HG03139 (cell line): ENCODE measurements around the gene AP1S2.
A peak's percentile ranks its signal among the peaks of the same experiment; 100 is the strongest.
"Not testable (repeated sequence)": the region's sequence is repeated elsewhere in the genome, so short reads cannot be mapped to it uniquely, and the experiment has no call there.

ENCODE experiments used
- ATAC-seq: cut with Tn5 transposase; IDR thresholded peaks from one replicate; pipeline ENCODE4 v1.9.1; 2021; ENCODE audit not compliant: unreplicated experiment

The AP1S2 gene

GRCh38 chrX:15855568-15856221, 1.1 kb upstream of the AP1S2 start:
- ATAC-seq, result no peak

DNA sequence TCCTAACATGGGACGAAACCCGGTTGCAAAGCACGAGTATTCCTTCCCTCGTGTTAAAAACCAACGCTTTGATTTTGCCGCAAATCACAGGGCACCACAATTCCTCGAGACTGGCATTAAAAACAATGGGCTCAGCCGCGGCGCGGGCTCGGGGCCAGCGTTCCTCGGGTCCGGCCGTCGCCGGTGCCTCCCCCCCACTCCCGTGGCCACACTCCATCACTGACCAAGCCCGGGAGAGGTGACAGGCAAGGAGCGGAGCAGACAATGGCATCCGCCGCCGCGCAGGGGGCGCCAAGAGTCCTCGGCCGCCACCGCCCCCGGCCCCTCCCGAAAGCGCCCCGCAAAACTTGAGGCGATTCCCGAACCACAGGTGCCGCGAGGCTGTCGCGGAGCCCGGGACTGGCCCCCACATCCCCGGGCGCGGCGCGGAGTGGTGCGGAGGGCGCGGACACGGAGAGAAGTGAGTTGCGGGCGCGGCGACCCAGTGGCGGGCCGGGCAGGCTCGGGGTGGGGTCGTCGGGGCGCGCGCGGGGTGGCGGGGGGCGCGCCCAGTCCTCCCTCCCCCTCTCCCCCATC, 445 bp downstream of the AP1S2 start:
- no peak for ATAC-seq

DNA sequence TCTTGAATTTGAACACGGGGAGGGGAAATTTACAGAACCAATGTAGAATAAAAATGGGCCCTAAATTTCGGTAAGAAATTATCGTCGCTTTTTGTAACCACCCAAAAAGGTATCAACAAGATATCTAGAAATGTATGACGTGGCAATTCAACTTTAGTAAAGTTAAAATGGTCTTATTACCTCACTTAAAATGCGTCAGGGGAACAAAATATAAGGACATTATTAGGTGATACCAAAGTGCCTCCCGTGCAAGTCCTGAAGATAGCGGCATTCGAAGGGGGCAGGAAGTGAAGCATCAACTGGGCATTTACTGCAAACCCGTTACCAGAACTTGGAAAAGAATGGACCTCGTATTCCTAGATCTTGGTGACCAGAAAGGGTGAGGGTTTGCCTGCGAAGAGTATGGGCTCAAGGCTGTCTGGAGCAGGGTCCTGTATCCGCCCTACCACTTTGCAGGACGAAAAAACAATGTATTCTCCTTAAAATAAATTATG, 980 bp downstream of the AP1S2 start:
- ATAC-seq, result no peak

DNA sequence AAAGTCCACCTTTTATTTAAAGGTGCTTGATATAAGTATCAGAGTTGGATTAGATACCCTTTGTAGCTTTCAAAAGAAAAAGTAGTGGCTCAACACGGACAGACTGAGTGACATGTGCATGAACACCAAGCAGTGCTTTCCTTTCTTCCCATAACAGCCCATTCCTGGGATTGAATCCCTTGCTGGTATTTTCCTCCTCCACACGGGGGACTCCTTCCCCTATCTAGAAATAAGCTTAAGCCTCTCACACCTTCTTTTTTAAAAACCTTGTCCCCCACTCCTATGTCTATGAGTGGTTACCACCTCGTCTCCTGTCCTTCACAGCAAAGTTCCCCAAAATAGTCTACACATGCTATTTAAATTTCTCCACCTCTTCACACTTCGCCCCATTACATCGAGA, 5.1 kb downstream of the AP1S2 start:
- no peak for ATAC-seq

DNA sequence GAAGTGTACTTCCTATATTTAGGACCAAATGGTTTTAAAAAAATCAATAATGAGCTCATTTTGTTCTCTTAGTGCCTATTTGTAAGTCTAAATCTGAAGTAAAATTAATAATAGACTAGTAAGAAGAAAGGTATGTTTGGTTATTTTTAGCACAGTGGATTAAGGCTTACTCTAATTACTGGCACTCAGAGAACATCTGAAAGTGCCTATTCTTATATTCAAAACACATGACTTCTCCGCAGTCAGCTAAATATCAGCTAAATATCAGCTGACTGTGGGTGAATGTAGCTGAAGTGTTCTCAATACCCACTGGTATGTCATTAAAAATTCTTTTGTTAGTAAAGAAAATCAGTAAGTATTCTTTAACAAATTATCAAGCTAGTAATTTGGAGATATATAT, 6.0 kb downstream of the AP1S2 start:
- ATAC-seq, result no peak

DNA sequence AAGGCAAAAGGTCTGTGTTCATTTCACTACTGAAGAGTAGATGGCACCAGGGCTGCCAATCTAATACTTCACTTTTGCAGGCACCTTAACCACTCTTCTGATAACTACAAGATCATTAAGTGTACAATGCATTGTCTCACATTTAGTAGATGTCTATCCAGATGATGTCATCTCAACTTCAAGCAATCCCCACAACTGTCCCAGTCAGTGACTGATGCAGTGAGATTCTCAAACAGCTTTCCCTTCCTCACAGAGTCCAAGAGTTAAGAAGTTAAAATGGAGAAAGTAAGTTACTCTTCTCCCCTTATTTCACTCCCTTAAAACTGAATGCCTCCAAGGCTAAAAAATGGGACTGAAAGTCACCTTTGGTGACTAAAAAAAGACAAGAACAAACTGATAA, 10.7 kb downstream of the AP1S2 start:
- no peak for ATAC-seq

DNA sequence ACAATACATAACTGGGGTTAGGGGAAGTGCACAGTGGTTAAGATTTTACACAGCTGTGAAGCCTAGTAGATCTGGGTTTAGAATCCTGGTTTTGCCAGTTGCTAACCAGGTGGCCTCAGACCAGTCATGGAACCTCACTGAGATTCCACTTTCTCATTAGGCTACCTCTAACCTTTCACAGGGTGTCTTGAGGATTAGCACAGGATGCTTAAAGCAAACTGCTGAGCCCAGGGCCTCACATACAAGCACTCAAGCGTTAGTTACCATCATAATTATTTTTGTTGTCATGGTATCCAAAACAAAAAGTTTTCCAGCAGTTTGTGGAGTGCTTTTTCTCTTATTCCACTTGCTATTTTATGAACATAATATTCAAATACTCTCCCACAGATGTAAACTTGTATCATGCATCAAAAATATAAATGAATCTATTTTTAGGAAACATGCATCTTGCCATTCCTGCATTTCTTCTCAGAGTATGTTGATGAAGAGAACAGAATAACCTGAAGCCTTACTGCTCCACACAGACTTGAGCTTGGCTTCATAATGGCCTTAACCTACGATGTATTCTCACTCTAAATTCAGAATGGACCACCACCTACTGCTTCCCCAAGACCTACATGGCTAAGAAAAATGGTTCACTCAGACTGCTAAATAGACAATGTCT, 12.6 kb downstream of the AP1S2 start:
- ATAC-seq, result no peak

GRCh38 chrX:15838017-15838416, 16.6 kb downstream of the AP1S2 start:
- ATAC-seq, result no peak

- ATAC-seq, result no peak
These were observed 19.6 kb downstream of the AP1S2 start for GRCh38 chrX:15834827-15835595.

- no peak for ATAC-seq
These were observed 20.6 kb downstream of the AP1S2 start for GRCh38 chrX:15834053-15834452.

- not testable (repeated sequence) for ATAC-seq
These were observed 23.3 kb downstream of the AP1S2 start for GRCh38 chrX:15831347-15831746.

GRCh38 chrX:15829217-15829616, 25.4 kb downstream of the AP1S2 start:
- no peak for ATAC-seq

- ATAC-seq, result no peak
These were observed 28.7 kb downstream of the AP1S2 start for GRCh38 chrX:15825936-15826335.

DNA sequence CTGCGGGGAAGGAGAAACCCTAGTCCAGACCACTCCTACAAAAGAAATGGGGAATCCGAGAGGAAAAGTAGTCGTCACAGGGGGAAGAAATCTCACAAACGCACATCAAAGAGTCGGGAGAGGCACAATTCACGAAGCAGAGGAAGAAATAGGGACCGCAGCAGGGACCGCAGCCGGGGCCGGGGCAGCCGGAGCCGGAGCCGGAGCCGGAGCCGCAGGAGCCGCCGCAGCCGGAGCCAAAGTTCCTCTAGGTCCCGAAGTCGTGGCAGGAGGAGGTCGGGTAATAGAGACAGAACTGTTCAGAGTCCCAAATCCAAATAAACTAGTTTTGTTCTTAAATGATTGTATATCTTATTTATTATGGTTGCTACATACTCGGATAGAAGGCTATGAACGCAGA, 31.7 kb downstream of the AP1S2 start:
- ATAC-seq, result no peak

DNA sequence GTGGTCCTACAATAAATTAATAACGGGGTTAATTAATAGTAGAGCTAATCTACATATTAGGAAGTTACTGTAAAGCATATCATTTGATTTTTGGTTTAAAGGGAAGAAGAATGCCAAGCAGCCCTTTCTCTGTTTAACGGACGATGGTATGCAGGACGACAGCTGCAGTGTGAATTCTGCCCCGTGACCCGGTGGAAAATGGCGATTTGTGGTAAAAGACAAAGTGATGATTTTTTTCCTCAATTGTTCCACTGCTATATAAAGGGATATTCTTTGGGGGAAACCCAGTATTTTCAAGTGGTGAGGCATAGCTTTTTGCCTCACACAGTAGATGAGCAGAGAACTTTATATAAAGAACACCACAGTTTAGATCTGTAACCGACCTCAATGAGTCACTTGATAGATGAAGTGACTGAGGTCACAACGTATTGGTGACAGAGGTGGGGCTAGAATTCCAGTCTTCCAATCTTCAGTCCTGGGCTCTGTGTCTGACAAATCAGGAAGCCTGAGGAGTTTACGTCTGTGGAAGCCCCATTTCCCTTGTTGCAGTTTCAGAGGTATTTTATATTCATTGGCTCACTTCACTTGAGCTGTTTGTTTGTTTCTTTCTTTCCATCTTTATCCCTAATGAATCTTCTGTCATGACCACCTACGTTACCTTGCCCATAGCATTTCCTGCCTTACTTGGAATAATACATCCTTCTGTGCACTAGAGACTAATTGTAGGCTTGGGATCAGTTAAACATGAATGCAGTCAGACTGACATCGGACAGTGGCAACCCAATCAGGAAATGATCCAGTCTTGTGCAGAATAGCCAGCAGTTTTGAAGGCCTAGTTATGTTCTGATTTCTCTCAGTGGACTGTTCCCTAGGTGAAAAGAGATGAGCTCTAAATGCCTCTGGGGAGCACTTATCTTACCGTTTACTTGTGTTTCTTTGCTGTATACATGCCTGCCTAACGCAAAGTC, 34.2 kb downstream of the AP1S2 start:
- ATAC-seq, result no peak

DNA sequence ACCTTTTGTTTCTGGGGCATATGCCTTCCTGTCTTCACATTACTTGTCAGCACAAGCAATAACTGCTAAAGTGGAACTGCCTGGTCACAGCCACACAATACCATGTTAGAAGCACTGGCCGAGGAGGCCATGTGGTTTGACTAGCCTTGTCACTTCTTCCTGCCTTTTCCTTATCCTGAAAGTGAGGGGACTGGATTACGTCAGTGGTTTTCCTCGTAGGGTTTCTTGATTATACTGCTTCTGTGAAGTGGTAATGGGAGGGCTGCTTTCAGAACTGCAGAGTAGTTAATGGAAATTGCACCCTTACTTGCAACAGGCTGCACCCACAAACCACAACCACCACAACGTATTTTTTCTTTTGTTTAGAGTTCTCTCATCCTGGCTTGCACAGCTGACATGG, 37.7 kb downstream of the AP1S2 start:
- ATAC-seq, result no peak

- no peak for ATAC-seq
These were observed 38.2 kb downstream of the AP1S2 start for GRCh38 chrX:15816438-15816809.

GRCh38 chrX:15815779-15816437, 38.7 kb downstream of the AP1S2 start:
- ATAC-seq, result peak; percentile 60

- ATAC-seq, result no peak
These were observed 39.7 kb downstream of the AP1S2 start for GRCh38 chrX:15814771-15815365.

DNA sequence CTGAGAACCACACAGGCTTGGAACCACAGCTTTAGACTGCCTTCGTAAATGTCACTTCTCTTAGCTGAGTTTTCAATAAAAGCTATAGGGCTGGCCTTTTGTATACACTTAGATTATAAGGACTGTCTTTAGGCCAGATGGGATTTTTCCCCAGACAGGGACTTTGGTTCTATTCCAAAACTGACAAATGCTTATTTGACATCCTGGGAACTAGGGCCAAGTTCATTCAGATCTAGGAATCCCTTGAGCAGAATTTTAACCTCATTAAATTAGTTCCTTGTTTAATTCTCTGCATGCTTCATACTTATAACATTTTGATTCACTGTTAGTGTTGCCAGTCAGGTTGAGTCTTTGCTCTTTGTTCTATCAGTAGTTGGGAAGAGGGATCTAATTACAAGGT, 41.2 kb downstream of the AP1S2 start:
- no peak for ATAC-seq
